IMR-90 (cell line): ENCODE results near the gene EXOC4. TPM values are rescaled to one million over a fixed set of nuclear protein-coding genes. Genes with fewer than 3 reads are reported as not detected.

Experiments
- ATAC-seq: fragments of 200-7000 bp; cut with Tn5 transposase; 2 replicates; pipeline ENCODE4 v1.9.1; 2020; ENCODE audit warnings: low read depth, mild to moderate bottlenecking, moderate library complexity
- BruUV-seq: library from RNA; stranded (reverse); fragments of 400-500 nt; replicated peaks from 2 replicates; lab custom pipeline; 2021; lab: Mats Ljungman, UMichigan
- CTCF ChIA-PET: fragments of 300-600 bp; formaldehyde crosslinking; extraction: SDS; loops from one replicate; lab custom pipeline; 2021; ENCODE audit warnings: antibody characterized with exemption; lab: Yijun Ruan, JAX
- POLR2A ChIA-PET: fragments of 300-600 bp; sonication (Branson Sonifier 250); formaldehyde crosslinking; loops from one replicate; lab custom pipeline; 2022; ENCODE audit warnings: antibody characterized with exemption; ENCODE audit not compliant: unreplicated experiment; lab: Charles Lee
- DNase-seq: peaks from one replicate; pipeline ENCODE4 v3.0.0; 2013
- H2AFZ ChIP-seq: replicated peaks from 2 replicates; pipeline ENCODE3; 2013; ENCODE audit warnings: low read length, mild to moderate bottlenecking; ENCODE audit not compliant: poor library complexity
- H2AK5ac ChIP-seq: 2 replicates; pipeline ENCODE4 v1.6.1; 2013; ENCODE audit warnings: low read depth, low read length, inconsistent platforms
- H2AK9ac ChIP-seq: replicated peaks from 2 replicates; pipeline ENCODE3; 2013; ENCODE audit warnings: mild to moderate bottlenecking, low read depth, low read length, moderate library complexity; ENCODE audit not compliant: poor library complexity
- H2BK120ac ChIP-seq: 2 replicates; pipeline ENCODE4 v1.6.1; 2013; ENCODE audit warnings: low read depth, low read length, inconsistent platforms
- H2BK15ac ChIP-seq: 3 replicates; pipeline ENCODE4 v1.6.1; 2013; ENCODE audit warnings: low read depth, low read length, inconsistent platforms
- H2BK20ac ChIP-seq: 2 replicates; pipeline ENCODE4 v1.6.1; 2013; ENCODE audit warnings: low read depth, mild to moderate bottlenecking, inconsistent platforms, low read length, moderate library complexity
- H2BK5ac ChIP-seq: 2 replicates; pipeline ENCODE4 v1.6.1; 2013; ENCODE audit warnings: mild to moderate bottlenecking, low read depth, low read length, inconsistent platforms; ENCODE audit not compliant: poor library complexity, severe bottlenecking
- H3K14ac ChIP-seq: replicated peaks from 2 replicates; pipeline ENCODE4 v1.6.1; 2013; ENCODE audit warnings: low read depth, low read length, inconsistent platforms
- H3K18ac ChIP-seq: 2 replicates; pipeline ENCODE4 v1.6.1; 2013; ENCODE audit warnings: low read depth, low read length, control low read depth
- H3K23ac ChIP-seq: 2 replicates; pipeline ENCODE4 v1.6.1; 2013; ENCODE audit warnings: low read depth, low read length, inconsistent platforms
- H3K27ac ChIP-seq: 2 replicates; pipeline ENCODE4 v1.5.1; 2013; ENCODE audit warnings: mild to moderate bottlenecking, control low read depth, low read length; ENCODE audit not compliant: insufficient read depth
- H3K27me3 ChIP-seq: 2 replicates; pipeline ENCODE4 v1.6.1; 2013; ENCODE audit warnings: low read length; ENCODE audit not compliant: control insufficient read depth, insufficient read depth
- H3K36me3 ChIP-seq: 2 replicates; pipeline ENCODE4 v1.6.1; 2013; ENCODE audit warnings: low read length, mixed read lengths; ENCODE audit not compliant: control insufficient read depth, insufficient read depth
- H3K4ac ChIP-seq: 2 replicates; pipeline ENCODE4 v1.6.1; 2013; ENCODE audit warnings: low read depth, low read length, inconsistent platforms
- H3K4me1 ChIP-seq: 2 replicates; pipeline ENCODE4 v1.6.1; 2013; ENCODE audit warnings: low read length, mixed read lengths; ENCODE audit not compliant: control insufficient read depth, insufficient read depth
- H3K4me2 ChIP-seq: 2 replicates; pipeline ENCODE4 v1.6.1; 2013; ENCODE audit warnings: low read depth, mild to moderate bottlenecking, control low read depth, low read length, moderate library complexity
- H3K4me3 ChIP-seq: 2 replicates; pipeline ENCODE4 v1.5.1; 2013; ENCODE audit warnings: low read depth, mild to moderate bottlenecking, control low read depth, low read length, moderate library complexity; ENCODE audit not compliant: insufficient read depth
- H3K56ac ChIP-seq: 2 replicates; pipeline ENCODE4 v1.6.1; 2013; ENCODE audit warnings: low read length, inconsistent platforms; ENCODE audit not compliant: insufficient read depth; ENCODE audit errors: extremely low read depth
- H3K79me1 ChIP-seq, 2 experiments: 2 replicates each; pipeline ENCODE4 v1.6.1; 2013; ENCODE audit warnings: low read length in 2 of 2, inconsistent platforms in 1 of 2, low read depth in 1 of 2
- H3K9ac ChIP-seq: 2 replicates; pipeline ENCODE4 v1.6.1; 2013; ENCODE audit warnings: low read depth, low read length, control low read depth
- H3K9me1 ChIP-seq: 2 replicates; pipeline ENCODE4 v1.6.1; 2013; ENCODE audit warnings: low read length, inconsistent platforms; ENCODE audit not compliant: insufficient read depth
- H3K9me3 ChIP-seq: 2 replicates; pipeline ENCODE4 v1.6.1; 2013; ENCODE audit warnings: low read length; ENCODE audit not compliant: control insufficient read depth, insufficient read depth
- H4K20me1 ChIP-seq: 2 replicates; pipeline ENCODE4 v1.6.1; 2013; ENCODE audit warnings: low read length, inconsistent platforms; ENCODE audit not compliant: insufficient read depth
- H4K5ac ChIP-seq: 2 replicates; pipeline ENCODE4 v1.6.1; 2013; ENCODE audit warnings: mild to moderate bottlenecking, low read depth, low read length, control low read depth
- H4K8ac ChIP-seq, 2 experiments: 2 replicates each; pipeline ENCODE4 v1.6.1; 2013; ENCODE audit warnings: low read depth in 2 of 2, low read length in 2 of 2, control low read depth in 1 of 2, inconsistent platforms in 1 of 2
- H4K91ac ChIP-seq: 2 replicates; pipeline ENCODE4 v1.6.1; 2013; ENCODE audit warnings: low read depth, low read length, inconsistent platforms; ENCODE audit not compliant: insufficient read depth
- CTCF ChIP-seq: conservative IDR thresholded peaks from 2 replicates; pipeline ENCODE4 v1.5.1; 2012; ENCODE audit warnings: mild to moderate bottlenecking, low read depth, low read length, improper control_type of control experiment
- MAFK ChIP-seq: IDR thresholded peaks from 2 replicates; pipeline ENCODE4 v1.6.1; 2012; ENCODE audit warnings: low read depth, low read length, improper control_type of control experiment
- WGBS, 2 experiments: methylation state at CpG; one replicate each; pipeline versions ENCODE4 v1.1.5 to v1.1.7; 2013; ENCODE audit warnings: missing lambda C conversion rate in 2 of 2; ENCODE audit not compliant: insufficient read length in 1 of 2; ENCODE audit errors: extremely low coverage in 2 of 2; 5-methylcytosine and 5-hydroxymethylcytosine counted together
- dilution Hi-C: fragments of 300-500 bp; cut with HindIII; formaldehyde crosslinking; loops from one replicate; pipeline ENCODE4 v1.14.3; 2018; ENCODE audit warnings: low sequenced_read_pairs; ENCODE audit not compliant: unreplicated experiment
- in situ Hi-C: fragments of 300-500 bp; cut with MboI; formaldehyde crosslinking; loops from 3 replicates; pipeline ENCODE4 v1.14.3; 2019; ENCODE audit warnings: low sequenced_read_pairs, inconsistent platforms, mixed read lengths
- intact Hi-C: fragments of 100-400 bp; cut with micrococcal nuclease; formaldehyde crosslinking; loops from 2 replicates; pipeline ENCODE4 v1.10.0; 2022
- polyA plus RNA-seq, 3 experiments: library from polyadenylated mRNA; depleted of rRNA; stranded (reverse); fragments of >200 nt; gene quantifications; 2 replicates each; pipeline ENCODE4 v1.2.3, GENCODE V29; 2012; ENCODE audit warnings: low replicate concordance in 1 of 3
- total RNA-seq: library from RNA; depleted of rRNA; stranded (reverse); fragments of >200 nt; gene quantifications from 2 replicates; pipeline ENCODE4 v1.2.3, GENCODE V29; 2012

EXOC4 gene
- total and polyA plus RNA-seq, 2 of the 4 experiments (the other 2 are of a cell fraction) = 25.4 to 94.6 TPM

- Histone ChIP-seq H4K91ac (no peak overlapping the region), H4K8ac (no peak overlapping the region), H3K4me2 (no peak overlapping the region), H3K79me1 (no peaks in the 10 kb centered on the region), H2BK5ac (no peak overlapping the region), H3K9me1 (peaks cover 3% of the 10 kb centered on the region; the same call in 1 of the 2 replicates), H3K4me3 (no peak overlapping the region), H3K4ac (no peak overlapping the region), H4K5ac (no peak overlapping the region), H2BK20ac (no peak overlapping the region), H3K9me3 (no peaks in the 10 kb centered on the region), H3K18ac (no peak overlapping the region), H2BK120ac (no peak overlapping the region), H2AFZ (no peak overlapping the region), H3K23ac (no peak overlapping the region), H3K9ac (no peak overlapping the region), H3K36me3 (no peaks in the 10 kb centered on the region), H2BK15ac (no peak overlapping the region), H3K14ac (no peak overlapping the region), H3K27me3 (no peaks in the 10 kb centered on the region), H3K56ac (no peak overlapping the region), H2AK5ac (no peak overlapping the region), H3K4me1 (no peaks in the 10 kb centered on the region), H4K20me1 (no peaks in the 10 kb centered on the region), H2AK9ac (no peak overlapping the region), H3K27ac (no peak overlapping the region)
- intact Hi-C loops (no loop called here), dilution Hi-C loops (no loop called here), in situ Hi-C loops (no loop called here)
- POLR2A ChIA-PET = no interaction called here
- no peak for ATAC-seq
- DNase-seq = no peak
- no TSS peak for BruUV-seq
- WGBS, 2 experiments = 100% methylated on average over 2 of the region's 3 CpGs; no CpG with 5 or more reads in 1 of the 2 experiments
- CTCF ChIA-PET = no interaction called here
- TF ChIP-seq MAFK (no peak), CTCF (no peak)
These were observed 633.2 kb downstream of the EXOC4 start for GRCh38 chr7:133886086-133886485.
